GM19452 (cell line): Measurements from ENCODE around the gene FIGLA.
"Not testable (repeated sequence)": the region's sequence is repeated elsewhere in the genome, so short reads cannot be mapped to it uniquely, and the experiment has no call there.

Experiments
- ATAC-seq: cut with Tn5 transposase; IDR thresholded peaks from one replicate; pipeline ENCODE4 v1.9.1; 2021; ENCODE audit not compliant: unreplicated experiment

FIGLA gene

DNA sequence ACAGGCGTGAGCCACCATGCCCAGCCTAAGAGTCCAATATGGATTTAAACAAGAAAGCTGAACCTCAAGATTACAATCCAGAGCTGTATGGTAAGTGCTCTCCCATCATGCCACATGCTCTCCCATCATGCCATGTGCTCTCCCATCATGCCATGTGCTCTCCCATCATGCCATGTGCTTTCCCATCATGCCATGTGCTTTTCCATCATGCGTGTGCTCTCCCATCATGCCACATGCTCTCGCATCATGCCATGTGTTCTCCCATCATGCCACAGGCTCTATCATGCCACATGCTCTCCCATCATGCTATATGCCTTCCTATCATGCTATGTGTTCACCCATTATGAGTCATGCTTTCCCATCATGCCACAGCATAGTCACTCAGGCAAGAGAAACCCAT, 43.2 kb downstream of the FIGLA start:
- ATAC-seq = no peak

GRCh38 chr2:70746094-70746974, 44.1 kb downstream of the FIGLA start:
- no peak for ATAC-seq

DNA sequence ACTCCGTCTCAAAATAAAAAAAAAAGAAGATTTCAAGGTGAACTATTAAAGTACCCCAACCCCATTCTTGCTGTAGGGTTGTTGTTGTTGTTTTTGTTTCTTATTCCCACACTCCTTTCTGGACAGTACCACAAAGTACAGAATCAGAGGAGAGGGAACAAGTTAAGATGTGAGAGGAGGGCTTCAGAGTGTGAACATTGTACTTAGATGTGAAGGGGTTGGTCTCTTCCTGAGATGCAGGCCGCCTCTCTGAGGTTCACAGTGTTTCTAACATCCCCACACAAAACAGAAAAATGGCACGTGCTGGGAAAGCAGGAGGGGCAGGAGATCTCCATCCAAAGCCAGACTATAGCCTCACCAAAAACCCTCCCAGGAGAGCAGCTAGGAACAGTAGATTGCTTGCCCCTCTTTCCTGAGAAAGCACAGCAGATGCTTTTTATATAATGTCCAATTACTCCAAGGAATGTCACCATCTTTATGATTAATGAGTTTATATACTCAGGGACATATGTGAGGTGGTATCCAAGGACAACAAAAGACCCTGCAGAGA, 45.1 kb downstream of the FIGLA start:
- no peak for ATAC-seq

DNA sequence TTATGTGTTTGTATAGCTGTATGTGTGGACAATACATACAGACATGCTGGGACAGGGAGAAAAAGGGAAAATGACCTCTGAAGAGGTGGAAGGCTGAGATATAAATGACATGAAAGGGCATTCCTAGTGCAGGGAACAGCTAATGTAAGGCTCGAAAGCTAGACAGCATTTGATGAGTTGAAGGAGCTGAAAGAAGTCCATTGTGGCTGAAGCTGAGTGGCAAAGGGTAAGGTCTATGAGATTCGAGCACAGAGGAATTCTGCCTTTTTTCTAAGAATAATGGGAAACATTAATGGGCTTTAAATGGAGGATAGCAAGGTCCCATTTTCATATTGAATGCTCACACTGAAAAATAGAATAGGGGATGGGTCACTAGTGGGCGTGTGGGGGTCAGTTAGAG, 46.0 kb downstream of the FIGLA start:
- ATAC-seq = no peak

DNA sequence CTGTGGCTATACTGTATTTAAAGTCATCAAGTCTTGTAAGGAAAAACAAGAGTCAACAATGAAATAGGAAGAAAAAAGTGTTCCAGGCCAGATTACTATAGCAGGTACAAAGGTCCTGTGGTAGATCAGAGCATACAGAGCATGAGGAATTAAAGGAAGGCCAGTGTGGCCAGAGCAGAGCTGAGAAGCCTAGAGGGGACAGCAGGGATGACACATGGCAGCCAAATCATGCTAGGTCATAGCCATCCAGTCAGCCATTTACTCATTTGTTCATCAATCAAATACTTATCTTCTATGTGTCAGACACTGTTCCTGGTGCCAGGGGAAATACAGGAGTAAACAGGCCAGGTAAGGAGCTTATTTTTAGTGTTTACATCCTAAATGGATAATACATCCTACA, 46.8 kb downstream of the FIGLA start:
- ATAC-seq = no peak

- ATAC-seq = no peak
These were observed 47.4 kb downstream of the FIGLA start for GRCh38 chr2:70743068-70743467.

DNA sequence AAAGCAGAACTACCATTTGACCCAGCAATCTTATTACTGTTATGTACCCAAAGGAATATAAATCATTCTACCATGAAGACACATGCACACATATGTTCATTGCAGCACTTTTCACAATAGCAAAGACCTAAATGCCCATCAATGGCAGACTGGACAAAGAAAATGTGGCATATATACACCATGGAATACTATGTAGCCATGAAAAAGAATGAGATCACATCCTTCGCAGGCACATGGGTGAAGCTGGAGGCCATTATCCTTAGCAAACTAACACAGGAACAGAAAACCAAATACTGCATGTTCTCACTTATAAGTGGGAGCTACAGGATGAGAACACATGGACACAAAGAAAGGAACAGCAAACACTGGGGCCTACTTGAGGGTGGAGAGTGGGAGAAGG, 51.0 kb downstream of the FIGLA start:
- ATAC-seq = not testable (repeated sequence)

DNA sequence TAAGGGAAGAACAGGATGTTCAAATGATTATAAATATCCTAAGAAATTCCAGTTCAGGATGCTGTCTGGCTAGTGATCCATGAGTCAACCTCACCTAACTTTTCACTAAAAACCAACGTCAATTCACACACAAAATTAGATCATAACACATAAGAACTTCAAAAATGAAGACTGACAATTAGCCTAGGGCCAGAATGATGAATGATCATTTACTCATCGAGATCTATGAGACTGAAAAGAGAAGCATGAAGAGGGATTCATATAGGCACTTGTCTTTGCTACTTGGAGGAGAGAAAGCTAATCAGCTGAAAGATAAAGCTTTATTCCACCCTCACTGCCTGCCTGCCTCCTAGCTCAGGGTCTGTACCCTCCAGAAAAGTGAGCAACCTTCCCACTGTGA, 52.3 kb downstream of the FIGLA start:
- ATAC-seq = no peak

GRCh38 chr2:70735071-70735470, 55.4 kb downstream of the FIGLA start:
- no peak for ATAC-seq

- ATAC-seq = no peak
These were observed 56.7 kb downstream of the FIGLA start for GRCh38 chr2:70733646-70734180.

GRCh38 chr2:70732766-70733645, 57.4 kb downstream of the FIGLA start:
- ATAC-seq = no peak

- no peak for ATAC-seq
These were observed 59.7 kb downstream of the FIGLA start for GRCh38 chr2:70730730-70731129.

GRCh38 chr2:70729647-70730046, 60.8 kb downstream of the FIGLA start:
- no peak for ATAC-seq

- ATAC-seq = no peak
These were observed 62.3 kb downstream of the FIGLA start for GRCh38 chr2:70728128-70728527.
